Measurements from ENCODE around the gene DENND4A.

GRCh38 chr15:65638681-65639089 is 153.4 kb downstream of the DENND4A start:
- TF ChIP-seq, protein P1, sequence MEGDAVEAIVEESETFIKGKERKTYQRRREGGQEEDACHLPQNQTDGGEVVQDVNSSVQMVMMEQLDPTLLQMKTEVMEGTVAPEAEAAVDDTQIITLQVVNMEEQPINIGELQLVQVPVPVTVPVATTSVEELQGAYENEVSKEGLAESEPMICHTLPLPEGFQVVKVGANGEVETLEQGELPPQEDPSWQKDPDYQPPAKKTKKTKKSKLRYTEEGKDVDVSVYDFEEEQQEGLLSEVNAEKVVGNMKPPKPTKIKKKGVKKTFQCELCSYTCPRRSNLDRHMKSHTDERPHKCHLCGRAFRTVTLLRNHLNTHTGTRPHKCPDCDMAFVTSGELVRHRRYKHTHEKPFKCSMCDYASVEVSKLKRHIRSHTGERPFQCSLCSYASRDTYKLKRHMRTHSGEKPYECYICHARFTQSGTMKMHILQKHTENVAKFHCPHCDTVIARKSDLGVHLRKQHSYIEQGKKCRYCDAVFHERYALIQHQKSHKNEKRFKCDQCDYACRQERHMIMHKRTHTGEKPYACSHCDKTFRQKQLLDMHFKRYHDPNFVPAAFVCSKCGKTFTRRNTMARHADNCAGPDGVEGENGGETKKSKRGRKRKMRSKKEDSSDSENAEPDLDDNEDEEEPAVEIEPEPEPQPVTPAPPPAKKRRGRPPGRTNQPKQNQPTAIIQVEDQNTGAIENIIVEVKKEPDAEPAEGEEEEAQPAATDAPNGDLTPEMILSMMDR (conservative IDR thresholded peaks at IDR 0.05; ENCODE audit: low read depth, low read length): peak; percentile 90
- peak; percentile 79 for TF ChIP-seq SMC3 (IDR thresholded peaks at IDR 0.05; ENCODE audit: low read depth, low read length)
- TF ChIP-seq RCOR1 (IDR thresholded peaks at IDR 0.05; ENCODE audit: insufficient replicate concordance, low read length): no peak
- TF ChIP-seq RFX5 (IDR thresholded peaks at IDR 0.05; ENCODE audit: low read depth, low read length): no peak
- no peak for TF ChIP-seq POLR2A (IDR thresholded peaks at IDR 0.05; ENCODE audit: low read depth, low read length)
- no peak for TF ChIP-seq CHD1 (IDR thresholded peaks at IDR 0.05; ENCODE audit: low read depth, low read length)
- TF ChIP-seq MAFK (IDR thresholded peaks at IDR 0.05; ENCODE audit: low read depth, low read length): no peak
- TF ChIP-seq FOS (IDR thresholded peaks at IDR 0.05; ENCODE audit: low read depth, low read length): no peak
- TF ChIP-seq BHLHE40 (IDR thresholded peaks at IDR 0.05; ENCODE audit: low read depth, low read length): no peak
- TF ChIP-seq USF2 (IDR thresholded peaks at IDR 0.05; ENCODE audit: low read depth, low read length): no peak
